PFSK-1 (cell line): ENCODE results near the gene C5orf46.

ENCODE experiments used
- FOXP2 ChIP-seq: optimal IDR thresholded peaks from 2 replicates; pipeline ENCODE3; 2011; ENCODE audit warnings: borderline replicate concordance, control low read depth, inconsistent platforms; ENCODE audit not compliant: insufficient read depth; ENCODE audit errors: extremely low read length, extremely low read depth
- POLR2AphosphoS5 ChIP-seq: IDR thresholded peaks from 2 replicates; pipeline ENCODE4 v1.6.1; 2012; ENCODE audit warnings: low read depth, mild to moderate bottlenecking, control low read depth, low read length, moderate library complexity
- SIN3A ChIP-seq: IDR thresholded peaks from 2 replicates; pipeline ENCODE4 v1.6.1; 2012; ENCODE audit warnings: mild to moderate bottlenecking, low read length, moderate library complexity, borderline replicate concordance; ENCODE audit not compliant: insufficient read depth
- TAF1 ChIP-seq: IDR thresholded peaks from 2 replicates; pipeline ENCODE4 v1.6.1; 2012; ENCODE audit warnings: low read length, control low read depth, borderline replicate concordance; ENCODE audit not compliant: insufficient read depth
- TF ChIP-seq, protein P1 (sequence below), 2 experiments: IDR thresholded peaks; 2 replicates each; pipeline versions ENCODE4 v1.6.1 to v1.8.0; 2011 to 2012; ENCODE audit warnings: low read depth in 2 of 2, low read length in 2 of 2, control low read depth in 1 of 2, inconsistent platforms in 1 of 2, mild to moderate bottlenecking in 1 of 2, moderate library complexity in 1 of 2; ENCODE audit not compliant: insufficient read depth in 1 of 2

Gene C5orf46

DNA sequence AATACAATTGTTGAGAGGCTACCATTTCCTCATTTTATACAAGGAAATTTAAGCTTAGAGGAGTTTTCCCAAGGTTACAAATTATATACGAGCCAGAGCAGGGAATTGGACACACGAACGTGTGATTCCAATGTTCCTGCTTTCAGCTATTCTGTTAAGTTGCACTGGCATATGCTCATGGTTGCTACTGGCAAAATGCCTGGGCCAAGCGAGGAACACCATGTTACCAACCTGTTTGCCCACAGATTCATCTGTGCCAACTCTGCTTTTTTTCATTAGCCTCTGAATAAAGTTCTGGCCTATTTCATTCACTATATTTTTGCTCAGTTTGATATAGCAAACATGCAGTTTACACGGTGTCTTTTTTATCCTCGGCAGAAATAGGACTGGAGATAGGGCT, 5.1 kb upstream of the C5orf46 start:
- no peak for TF ChIP-seq SIN3A
- TF ChIP-seq, protein P1, sequence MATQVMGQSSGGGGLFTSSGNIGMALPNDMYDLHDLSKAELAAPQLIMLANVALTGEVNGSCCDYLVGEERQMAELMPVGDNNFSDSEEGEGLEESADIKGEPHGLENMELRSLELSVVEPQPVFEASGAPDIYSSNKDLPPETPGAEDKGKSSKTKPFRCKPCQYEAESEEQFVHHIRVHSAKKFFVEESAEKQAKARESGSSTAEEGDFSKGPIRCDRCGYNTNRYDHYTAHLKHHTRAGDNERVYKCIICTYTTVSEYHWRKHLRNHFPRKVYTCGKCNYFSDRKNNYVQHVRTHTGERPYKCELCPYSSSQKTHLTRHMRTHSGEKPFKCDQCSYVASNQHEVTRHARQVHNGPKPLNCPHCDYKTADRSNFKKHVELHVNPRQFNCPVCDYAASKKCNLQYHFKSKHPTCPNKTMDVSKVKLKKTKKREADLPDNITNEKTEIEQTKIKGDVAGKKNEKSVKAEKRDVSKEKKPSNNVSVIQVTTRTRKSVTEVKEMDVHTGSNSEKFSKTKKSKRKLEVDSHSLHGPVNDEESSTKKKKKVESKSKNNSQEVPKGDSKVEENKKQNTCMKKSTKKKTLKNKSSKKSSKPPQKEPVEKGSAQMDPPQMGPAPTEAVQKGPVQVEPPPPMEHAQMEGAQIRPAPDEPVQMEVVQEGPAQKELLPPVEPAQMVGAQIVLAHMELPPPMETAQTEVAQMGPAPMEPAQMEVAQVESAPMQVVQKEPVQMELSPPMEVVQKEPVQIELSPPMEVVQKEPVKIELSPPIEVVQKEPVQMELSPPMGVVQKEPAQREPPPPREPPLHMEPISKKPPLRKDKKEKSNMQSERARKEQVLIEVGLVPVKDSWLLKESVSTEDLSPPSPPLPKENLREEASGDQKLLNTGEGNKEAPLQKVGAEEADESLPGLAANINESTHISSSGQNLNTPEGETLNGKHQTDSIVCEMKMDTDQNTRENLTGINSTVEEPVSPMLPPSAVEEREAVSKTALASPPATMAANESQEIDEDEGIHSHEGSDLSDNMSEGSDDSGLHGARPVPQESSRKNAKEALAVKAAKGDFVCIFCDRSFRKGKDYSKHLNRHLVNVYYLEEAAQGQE (IDR thresholded peaks at IDR 0.05; ENCODE audit: insufficient read depth in 1 of 2, low read depth in 2 of 2, low read length in 2 of 2): no peak
- TF ChIP-seq FOXP2: no peak
- TF ChIP-seq POLR2AphosphoS5: no peak
- no peak for TF ChIP-seq TAF1

DNA sequence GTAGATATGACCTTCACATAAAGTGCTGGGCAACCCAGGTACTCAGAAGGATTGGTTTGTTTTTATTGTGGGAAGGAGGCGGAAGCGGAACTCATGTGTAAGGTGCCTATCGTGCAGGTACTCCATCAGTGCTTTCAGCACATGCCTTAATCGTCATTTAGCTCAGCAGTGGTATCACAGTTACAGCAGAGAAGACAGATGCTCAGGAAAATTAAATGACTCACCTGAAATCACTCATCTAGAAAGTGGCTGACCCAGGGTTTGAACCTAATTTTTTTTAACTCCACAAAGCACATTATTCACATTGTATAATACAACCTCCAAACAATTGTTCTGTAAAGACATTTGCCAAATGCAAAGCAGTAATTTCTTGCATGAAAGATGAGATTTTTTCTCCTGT, 2.2 kb downstream of the C5orf46 start:
- no peak for TF ChIP-seq FOXP2
- TF ChIP-seq SIN3A: no peak
- no peak for TF ChIP-seq POLR2AphosphoS5
- TF ChIP-seq, protein P1 (IDR thresholded peaks at IDR 0.05; ENCODE audit: insufficient read depth in 1 of 2, low read depth in 2 of 2, low read length in 2 of 2): no peak
- TF ChIP-seq TAF1: no peak

DNA sequence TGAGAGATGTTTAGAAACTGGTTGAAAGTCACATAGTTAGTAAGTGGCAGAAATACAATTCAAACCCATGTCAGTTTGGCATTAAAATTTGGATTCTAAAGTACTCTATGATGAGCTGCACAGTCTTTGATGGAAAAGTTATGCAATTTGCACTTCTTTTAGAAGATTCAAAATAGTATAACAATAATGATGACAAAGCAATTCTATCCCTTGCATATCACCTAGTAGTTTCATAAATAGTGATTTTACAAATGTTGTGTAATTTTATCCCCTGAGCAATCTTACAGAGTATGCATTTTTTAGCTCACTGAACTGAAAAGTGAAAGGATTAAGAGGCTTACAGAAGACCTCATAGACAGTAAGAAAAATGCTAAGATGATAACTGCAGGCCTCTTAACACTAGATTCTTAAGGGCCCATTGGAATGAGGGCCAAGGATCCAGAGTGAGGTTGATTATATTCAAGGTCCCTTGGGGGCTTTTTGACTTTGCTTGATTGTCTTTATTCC, 3.7 kb downstream of the C5orf46 start:
- no peak for TF ChIP-seq FOXP2
- TF ChIP-seq POLR2AphosphoS5: no peak
- TF ChIP-seq SIN3A: no peak
- TF ChIP-seq, protein P1 (IDR thresholded peaks at IDR 0.05; ENCODE audit: insufficient read depth in 1 of 2, low read depth in 2 of 2, low read length in 2 of 2): no peak
- no peak for TF ChIP-seq TAF1

DNA sequence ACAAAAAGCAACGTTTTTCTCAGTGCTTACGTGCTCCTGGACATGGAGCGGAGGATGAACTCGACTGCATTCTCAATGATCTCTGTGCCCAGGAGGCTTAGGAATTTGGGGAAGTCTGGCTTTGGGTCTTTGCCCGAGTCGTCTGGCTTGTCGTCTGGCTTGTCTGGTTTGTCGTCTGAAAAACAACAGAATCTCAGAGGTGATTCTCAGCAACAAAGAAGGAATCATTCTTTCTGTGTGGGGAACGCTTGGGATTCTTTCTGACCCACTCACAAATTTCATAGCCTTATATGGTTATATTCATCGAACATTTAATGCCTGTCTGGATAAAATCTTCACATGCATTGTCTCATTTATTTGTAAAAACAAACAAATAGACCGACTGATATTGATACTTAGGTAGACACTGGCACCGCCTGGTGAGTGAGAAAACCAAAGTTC, 4.7 kb downstream of the C5orf46 start:
- TF ChIP-seq FOXP2: no peak

DNA sequence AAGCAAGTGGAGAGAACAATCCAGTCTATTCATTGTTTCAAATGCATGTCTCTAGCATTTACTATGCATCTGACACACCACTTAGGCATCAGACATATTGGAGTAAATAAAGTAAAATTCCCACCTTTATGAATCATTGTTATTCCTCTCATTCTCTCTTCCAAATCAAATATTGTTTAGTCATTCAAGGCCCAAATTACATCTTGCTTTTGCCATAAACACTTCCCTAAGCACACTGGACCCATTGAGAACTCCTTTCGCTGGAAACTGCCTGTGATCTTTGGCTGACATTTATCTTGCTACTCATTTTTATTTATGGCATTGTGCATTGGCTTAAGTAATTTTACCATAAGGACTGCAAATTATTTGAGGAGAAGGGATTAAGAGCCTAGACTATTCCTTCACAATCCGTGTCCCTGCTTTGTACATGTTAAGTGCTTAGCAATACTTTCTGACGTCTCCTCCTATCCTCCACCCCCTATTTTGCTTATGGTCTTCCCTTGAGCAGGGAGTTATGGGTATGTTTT, 7.4 kb downstream of the C5orf46 start:
- TF ChIP-seq TAF1 (no peak), POLR2AphosphoS5 (no peak), FOXP2 (no peak), SIN3A (no peak)
- TF ChIP-seq, protein P1 (IDR thresholded peaks at IDR 0.05; ENCODE audit: insufficient read depth in 1 of 2, low read depth in 2 of 2, low read length in 2 of 2): no peak
